ENCODE data around the gene ZNF888. TPM values are rescaled to one million over a fixed set of nuclear protein-coding genes. Genes with fewer than 3 reads are reported as not detected.
A peak's percentile ranks its signal among the peaks of the same experiment; 100 is the strongest.

Gene ZNF888
- total and polyA plus RNA-seq, 9 of the 15 experiments (the other 6 are each of a cell fraction or from before 2014, with no cell fraction given), result 1.6 to 13.3 (median 9.9) TPM

DNA sequence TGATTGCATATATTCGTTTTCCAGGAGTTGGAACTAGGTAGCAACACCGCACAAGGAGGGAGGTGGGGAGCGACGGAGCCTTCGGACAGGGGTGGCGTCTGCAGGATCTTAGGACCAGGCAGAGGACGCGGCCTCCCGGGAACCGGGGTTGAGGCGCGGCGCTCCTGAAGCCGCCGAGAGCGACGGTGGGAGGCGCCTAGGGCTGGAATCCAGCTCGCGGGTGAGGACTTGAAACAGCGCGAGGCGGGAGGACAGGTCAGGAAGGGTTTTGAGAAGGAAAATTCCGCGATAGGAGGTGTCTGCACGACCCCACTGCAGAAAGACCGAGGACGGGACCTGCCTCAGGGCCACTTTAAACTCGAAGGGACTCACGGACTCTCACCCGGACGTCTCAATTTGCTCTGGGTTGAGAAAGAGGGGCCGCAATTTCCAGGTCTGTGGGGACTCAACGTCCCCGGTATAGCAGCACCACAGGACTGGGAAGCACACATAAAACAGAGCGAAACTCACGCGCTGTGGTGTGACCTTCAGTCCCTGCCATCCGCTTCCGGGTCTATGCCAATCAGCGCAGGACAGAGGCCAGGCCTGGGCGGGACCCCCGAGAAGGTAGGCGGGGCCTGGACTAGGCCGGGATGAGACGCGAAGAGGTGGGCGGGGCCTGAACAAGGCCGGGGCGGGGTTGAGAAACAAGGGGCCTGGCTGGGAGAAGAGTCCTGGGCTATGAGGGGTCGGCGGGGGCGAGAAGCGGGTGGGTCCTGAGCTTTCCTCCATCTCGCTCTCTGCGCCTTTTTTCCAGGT lies 25.9 kb downstream of the ZNF888 start, which contains the start of gene ZNF320 (continued):
- peak; percentile 67; the same call in 1 of the 2 replicates for TF ChIP-seq PML (IDR thresholded peaks at IDR 0.05; ENCODE audit: low read length)
- peak; percentile 83 for TF ChIP-seq TAF1 (IDR thresholded peaks at IDR 0.05; ENCODE audit: control insufficient read depth, extremely low read depth, insufficient read depth, low read length, severe bottlenecking)
- no peak for TF ChIP-seq ZNF77 (CRISPR knock-in tag; IDR thresholded peaks at IDR 0.05)
- peak; percentile 82 for TF ChIP-seq TBP (optimal IDR thresholded peaks at IDR 0.05; ENCODE audit: low read depth, low read length)
- TF ChIP-seq, protein P1, sequence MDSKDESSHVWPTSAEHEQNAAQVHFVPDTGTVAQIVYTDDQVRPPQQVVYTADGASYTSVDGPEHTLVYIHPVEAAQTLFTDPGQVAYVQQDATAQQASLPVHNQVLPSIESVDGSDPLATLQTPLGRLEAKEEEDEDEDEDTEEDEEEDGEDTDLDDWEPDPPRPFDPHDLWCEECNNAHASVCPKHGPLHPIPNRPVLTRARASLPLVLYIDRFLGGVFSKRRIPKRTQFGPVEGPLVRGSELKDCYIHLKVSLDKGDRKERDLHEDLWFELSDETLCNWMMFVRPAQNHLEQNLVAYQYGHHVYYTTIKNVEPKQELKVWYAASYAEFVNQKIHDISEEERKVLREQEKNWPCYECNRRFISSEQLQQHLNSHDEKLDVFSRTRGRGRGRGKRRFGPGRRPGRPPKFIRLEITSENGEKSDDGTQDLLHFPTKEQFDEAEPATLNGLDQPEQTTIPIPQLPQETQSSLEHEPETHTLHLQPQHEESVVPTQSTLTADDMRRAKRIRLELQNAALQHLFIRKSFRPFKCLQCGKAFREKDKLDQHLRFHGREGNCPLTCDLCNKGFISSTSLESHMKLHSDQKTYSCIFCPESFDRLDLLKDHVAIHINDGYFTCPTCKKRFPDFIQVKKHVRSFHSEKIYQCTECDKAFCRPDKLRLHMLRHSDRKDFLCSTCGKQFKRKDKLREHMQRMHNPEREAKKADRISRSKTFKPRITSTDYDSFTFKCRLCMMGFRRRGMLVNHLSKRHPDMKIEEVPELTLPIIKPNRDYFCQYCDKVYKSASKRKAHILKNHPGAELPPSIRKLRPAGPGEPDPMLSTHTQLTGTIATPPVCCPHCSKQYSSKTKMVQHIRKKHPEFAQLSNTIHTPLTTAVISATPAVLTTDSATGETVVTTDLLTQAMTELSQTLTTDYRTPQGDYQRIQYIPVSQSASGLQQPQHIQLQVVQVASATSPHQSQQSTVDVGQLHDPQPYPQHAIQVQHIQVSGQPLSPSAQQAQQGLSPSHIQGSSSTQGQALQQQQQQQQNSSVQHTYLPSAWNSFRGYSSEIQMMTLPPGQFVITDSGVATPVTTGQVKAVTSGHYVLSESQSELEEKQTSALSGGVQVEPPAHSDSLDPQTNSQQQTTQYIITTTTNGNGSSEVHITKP (IDR thresholded peaks at IDR 0.05; ENCODE audit: partially characterized antibody), result peak; percentile 4
- TF ChIP-seq POLR2AphosphoS2 (IDR thresholded peaks at IDR 0.05; ENCODE audit: low read length), result no peak
- peak in 1 of 2 experiments; percentile 44; a peak in 1 of 4 replicates for TF ChIP-seq ARNT (IDR thresholded peaks at IDR 0.05)
- TF ChIP-seq POLR2AphosphoS5 (IDR thresholded peaks at IDR 0.05; ENCODE audit: control insufficient read depth, insufficient read depth, low read depth, low read length), result peak; percentile 92
- TF ChIP-seq ZNF212 (CRISPR knock-in tag; IDR thresholded peaks at IDR 0.05), result peak; percentile 57; the same call in 1 of the 2 replicates
- peak; percentile 72; the same call in 1 of the 2 replicates for TF ChIP-seq L3MBTL2 (IDR thresholded peaks at IDR 0.05)
- peak; percentile 56 for TF ChIP-seq EGR1 (conservative IDR thresholded peaks at IDR 0.05)
- TF ChIP-seq MTA2 (IDR thresholded peaks at IDR 0.05; ENCODE audit: low read depth), result no peak
- TF ChIP-seq, protein P2, sequence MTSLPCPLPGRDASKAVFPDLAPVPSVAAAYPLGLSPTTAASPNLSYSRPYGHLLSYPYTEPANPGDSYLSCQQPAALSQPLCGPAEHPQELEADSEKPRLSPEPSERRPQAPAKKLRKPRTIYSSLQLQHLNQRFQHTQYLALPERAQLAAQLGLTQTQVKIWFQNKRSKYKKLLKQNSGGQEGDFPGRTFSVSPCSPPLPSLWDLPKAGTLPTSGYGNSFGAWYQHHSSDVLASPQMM (CRISPR knock-in tag; IDR thresholded peaks at IDR 0.05), result no peak
- TF ChIP-seq, protein P3, sequence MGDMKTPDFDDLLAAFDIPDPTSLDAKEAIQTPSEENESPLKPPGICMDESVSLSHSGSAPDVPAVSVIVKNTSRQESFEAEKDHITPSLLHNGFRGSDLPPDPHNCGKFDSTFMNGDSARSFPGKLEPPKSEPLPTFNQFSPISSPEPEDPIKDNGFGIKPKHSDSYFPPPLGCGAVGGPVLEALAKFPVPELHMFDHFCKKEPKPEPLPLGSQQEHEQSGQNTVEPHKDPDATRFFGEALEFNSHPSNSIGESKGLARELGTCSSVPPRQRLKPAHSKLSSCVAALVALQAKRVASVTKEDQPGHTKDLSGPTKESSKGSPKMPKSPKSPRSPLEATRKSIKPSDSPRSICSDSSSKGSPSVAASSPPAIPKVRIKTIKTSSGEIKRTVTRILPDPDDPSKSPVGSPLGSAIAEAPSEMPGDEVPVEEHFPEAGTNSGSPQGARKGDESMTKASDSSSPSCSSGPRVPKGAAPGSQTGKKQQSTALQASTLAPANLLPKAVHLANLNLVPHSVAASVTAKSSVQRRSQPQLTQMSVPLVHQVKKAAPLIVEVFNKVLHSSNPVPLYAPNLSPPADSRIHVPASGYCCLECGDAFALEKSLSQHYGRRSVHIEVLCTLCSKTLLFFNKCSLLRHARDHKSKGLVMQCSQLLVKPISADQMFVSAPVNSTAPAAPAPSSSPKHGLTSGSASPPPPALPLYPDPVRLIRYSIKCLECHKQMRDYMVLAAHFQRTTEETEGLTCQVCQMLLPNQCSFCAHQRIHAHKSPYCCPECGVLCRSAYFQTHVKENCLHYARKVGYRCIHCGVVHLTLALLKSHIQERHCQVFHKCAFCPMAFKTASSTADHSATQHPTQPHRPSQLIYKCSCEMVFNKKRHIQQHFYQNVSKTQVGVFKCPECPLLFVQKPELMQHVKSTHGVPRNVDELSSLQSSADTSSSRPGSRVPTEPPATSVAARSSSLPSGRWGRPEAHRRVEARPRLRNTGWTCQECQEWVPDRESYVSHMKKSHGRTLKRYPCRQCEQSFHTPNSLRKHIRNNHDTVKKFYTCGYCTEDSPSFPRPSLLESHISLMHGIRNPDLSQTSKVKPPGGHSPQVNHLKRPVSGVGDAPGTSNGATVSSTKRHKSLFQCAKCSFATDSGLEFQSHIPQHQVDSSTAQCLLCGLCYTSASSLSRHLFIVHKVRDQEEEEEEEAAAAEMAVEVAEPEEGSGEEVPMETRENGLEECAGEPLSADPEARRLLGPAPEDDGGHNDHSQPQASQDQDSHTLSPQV (IDR thresholded peaks at IDR 0.05), result 0 out of 2 replicates have a peak, but pooled peaks have one; percentile 26
